Erythroblast (primary cell): Measurements from ENCODE around the gene PIK3R1.

Experiments used
- GATA1 ChIP-seq: IDR thresholded peaks from 2 replicates; pipeline ENCODE4 v1.6.1; 2011; ENCODE audit warnings: low read depth, mild to moderate bottlenecking, control low read depth, low read length, moderate library complexity
- POLR2A ChIP-seq: IDR thresholded peaks from 2 replicates; pipeline ENCODE4 v1.6.1; 2011; ENCODE audit warnings: mild to moderate bottlenecking, low read length

GRCh38 chr5:68339921-68340321 is 124.4 kb downstream of the PIK3R1 start:
- TF ChIP-seq POLR2A (no peak), GATA1 (no peak)
